Measurements from ENCODE around the gene TRIP13. TPM values are rescaled to one million over a fixed set of nuclear protein-coding genes. Genes with fewer than 3 reads are reported as not detected.

TRIP13 gene
- total RNA-seq, 4 donors from 2014 or later = 1.2 to 8.3 (median 3.5) TPM

DNA sequence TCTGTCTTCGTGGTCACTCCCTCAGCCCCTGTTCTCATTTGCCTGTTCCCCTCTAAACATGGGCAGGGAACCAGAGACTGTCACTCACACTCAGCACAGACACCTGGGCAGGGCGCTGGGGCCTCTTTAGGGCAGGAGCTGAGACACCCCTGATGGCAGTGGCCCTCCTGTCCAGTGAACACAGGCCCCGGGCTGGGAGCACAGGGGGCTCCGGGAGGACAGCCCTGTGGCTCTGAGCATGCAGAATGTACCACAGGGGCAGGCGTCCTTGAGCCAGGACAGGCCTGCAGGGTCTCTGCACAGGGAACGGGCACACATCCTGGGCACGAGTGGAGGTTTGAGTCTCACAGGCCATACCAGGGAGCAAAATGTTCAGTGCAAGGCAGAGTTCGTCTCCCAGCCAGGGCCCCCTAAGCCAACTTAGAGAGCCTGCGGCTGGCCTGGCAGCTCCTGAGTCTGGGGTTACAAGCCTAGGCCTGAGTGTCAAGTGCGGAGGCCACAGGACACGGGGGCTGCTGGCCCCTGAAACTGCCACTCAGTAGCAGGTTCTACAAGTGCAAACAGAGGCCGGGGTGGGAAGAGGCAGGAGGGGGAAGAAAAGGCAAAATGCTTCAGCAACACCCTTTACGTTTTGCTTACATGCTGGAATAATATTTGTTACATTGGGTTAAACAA is 60.0 kb downstream of the TRIP13 start:
- H3K4me1 ChIP-seq = peaks cover 0 to 17% (median 0%) of the 10 kb centered on the region in 4 donors
- H3K27me3 ChIP-seq = no peaks in the 10 kb centered on the region
- H3K9me3 ChIP-seq = no peaks in the 10 kb centered on the region
- H3K27ac ChIP-seq = no peak overlapping the region
- TF ChIP-seq, protein P1, sequence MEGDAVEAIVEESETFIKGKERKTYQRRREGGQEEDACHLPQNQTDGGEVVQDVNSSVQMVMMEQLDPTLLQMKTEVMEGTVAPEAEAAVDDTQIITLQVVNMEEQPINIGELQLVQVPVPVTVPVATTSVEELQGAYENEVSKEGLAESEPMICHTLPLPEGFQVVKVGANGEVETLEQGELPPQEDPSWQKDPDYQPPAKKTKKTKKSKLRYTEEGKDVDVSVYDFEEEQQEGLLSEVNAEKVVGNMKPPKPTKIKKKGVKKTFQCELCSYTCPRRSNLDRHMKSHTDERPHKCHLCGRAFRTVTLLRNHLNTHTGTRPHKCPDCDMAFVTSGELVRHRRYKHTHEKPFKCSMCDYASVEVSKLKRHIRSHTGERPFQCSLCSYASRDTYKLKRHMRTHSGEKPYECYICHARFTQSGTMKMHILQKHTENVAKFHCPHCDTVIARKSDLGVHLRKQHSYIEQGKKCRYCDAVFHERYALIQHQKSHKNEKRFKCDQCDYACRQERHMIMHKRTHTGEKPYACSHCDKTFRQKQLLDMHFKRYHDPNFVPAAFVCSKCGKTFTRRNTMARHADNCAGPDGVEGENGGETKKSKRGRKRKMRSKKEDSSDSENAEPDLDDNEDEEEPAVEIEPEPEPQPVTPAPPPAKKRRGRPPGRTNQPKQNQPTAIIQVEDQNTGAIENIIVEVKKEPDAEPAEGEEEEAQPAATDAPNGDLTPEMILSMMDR (IDR thresholded peaks at IDR 0.05) = no peak
- no peak for TF ChIP-seq POLR2A (IDR thresholded peaks at IDR 0.05)
- DNase-seq = peak in 1 of 3 donors; percentile 21
- H3K36me3 ChIP-seq = no peaks in the 10 kb centered on the region
- no peak overlapping the region for H3K4me3 ChIP-seq

- no peaks in the 10 kb centered on the region for H3K36me3 ChIP-seq
- no peaks in the 10 kb centered on the region for H3K9me3 ChIP-seq
- no peak for TF ChIP-seq POLR2A (IDR thresholded peaks at IDR 0.05)
- TF ChIP-seq, protein P1 (IDR thresholded peaks at IDR 0.05) = no peak
- no peak overlapping the region for H3K27ac ChIP-seq
- peaks cover 0 to 17% (median 0%) of the 10 kb centered on the region in 4 donors for H3K4me1 ChIP-seq
- no peak overlapping the region for H3K4me3 ChIP-seq
- H3K27me3 ChIP-seq = no peaks in the 10 kb centered on the region
- peak in 1 of 3 donors; percentile 23 for DNase-seq
Measured at GRCh38 chr5:953535-954449, 61.1 kb downstream of the TRIP13 start.

GRCh38 chr5:955886-956761 is 63.4 kb downstream of the TRIP13 start:
- no peak overlapping the region for H3K4me3 ChIP-seq
- peak overlapping the region in 1 of 4 donors; percentile 29 for H3K27ac ChIP-seq
- TF ChIP-seq, protein P1 (IDR thresholded peaks at IDR 0.05) = no peak
- TF ChIP-seq POLR2A (IDR thresholded peaks at IDR 0.05) = no peak
- no peaks in the 10 kb centered on the region for H3K27me3 ChIP-seq
- no peaks in the 10 kb centered on the region for H3K36me3 ChIP-seq
- H3K4me1 ChIP-seq = peaks cover 0 to 17% (median 0%) of the 10 kb centered on the region in 4 donors
- H3K9me3 ChIP-seq = no peaks in the 10 kb centered on the region
- DNase-seq = peak in 1 of 3 donors; percentile 42

- H3K4me3 ChIP-seq = no peak overlapping the region
- H3K36me3 ChIP-seq = no peaks in the 10 kb centered on the region
- H3K27me3 ChIP-seq = no peaks in the 10 kb centered on the region
- peaks cover 0 to 17% (median 0%) of the 10 kb centered on the region in 4 donors for H3K4me1 ChIP-seq
- H3K27ac ChIP-seq = peak overlapping the region; percentile 36 to 73 (median 49)
- DNase-seq = peak in 1 of 3 donors; percentile 46
- TF ChIP-seq POLR2A (IDR thresholded peaks at IDR 0.05) = no peak
- TF ChIP-seq, protein P1 (IDR thresholded peaks at IDR 0.05) = no peak
- no peaks in the 10 kb centered on the region for H3K9me3 ChIP-seq
Measured at GRCh38 chr5:956941-957747, 64.5 kb downstream of the TRIP13 start.

Data from Peyer's patch (tissue), 4 donors.